Measurements from ENCODE around the gene KCNN3. TPM values are rescaled to one million over a fixed set of nuclear protein-coding genes. Genes with fewer than 3 reads are reported as not detected.

Gene KCNN3
- total RNA-seq, 1 experiment from 2014 or later = 0.26 TPM

- H3K9me3 ChIP-seq (ENCODE audit: low read length) = peaks cover 8% of the 10 kb centered on the region; the same call in 1 of the 2 replicates
- H2AFZ ChIP-seq (ENCODE audit: low read length) = no peak overlapping the region
- no peaks in the 10 kb centered on the region for H3F3A ChIP-seq (ENCODE audit: low read length, unreplicated experiment)
- H3K79me2 ChIP-seq (ENCODE audit: low read length) = no peaks in the 10 kb centered on the region
- H3K36me3 ChIP-seq (ENCODE audit: low read depth, low read length) = no peaks in the 10 kb centered on the region
- TF ChIP-seq EZH2 (IDR thresholded peaks at IDR 0.05; ENCODE audit: low read length, unreplicated experiment) (no peak), EZH2phosphoT487 (IDR thresholded peaks at IDR 0.05; ENCODE audit: borderline replicate concordance, low read length) (no peak)
- TF ChIP-seq, protein P1, sequence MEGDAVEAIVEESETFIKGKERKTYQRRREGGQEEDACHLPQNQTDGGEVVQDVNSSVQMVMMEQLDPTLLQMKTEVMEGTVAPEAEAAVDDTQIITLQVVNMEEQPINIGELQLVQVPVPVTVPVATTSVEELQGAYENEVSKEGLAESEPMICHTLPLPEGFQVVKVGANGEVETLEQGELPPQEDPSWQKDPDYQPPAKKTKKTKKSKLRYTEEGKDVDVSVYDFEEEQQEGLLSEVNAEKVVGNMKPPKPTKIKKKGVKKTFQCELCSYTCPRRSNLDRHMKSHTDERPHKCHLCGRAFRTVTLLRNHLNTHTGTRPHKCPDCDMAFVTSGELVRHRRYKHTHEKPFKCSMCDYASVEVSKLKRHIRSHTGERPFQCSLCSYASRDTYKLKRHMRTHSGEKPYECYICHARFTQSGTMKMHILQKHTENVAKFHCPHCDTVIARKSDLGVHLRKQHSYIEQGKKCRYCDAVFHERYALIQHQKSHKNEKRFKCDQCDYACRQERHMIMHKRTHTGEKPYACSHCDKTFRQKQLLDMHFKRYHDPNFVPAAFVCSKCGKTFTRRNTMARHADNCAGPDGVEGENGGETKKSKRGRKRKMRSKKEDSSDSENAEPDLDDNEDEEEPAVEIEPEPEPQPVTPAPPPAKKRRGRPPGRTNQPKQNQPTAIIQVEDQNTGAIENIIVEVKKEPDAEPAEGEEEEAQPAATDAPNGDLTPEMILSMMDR (conservative IDR thresholded peaks at IDR 0.05; ENCODE audit: low read depth, low read length) = no peak
- CTCF ChIA-PET = no interaction called here
- H4K20me1 ChIP-seq (ENCODE audit: low read length) = no peaks in the 10 kb centered on the region
- H3K4me1 ChIP-seq (ENCODE audit: insufficient read depth, low read length) = no peaks in the 10 kb centered on the region
- DNase-seq (no peak), ATAC-seq (no peak)
- H3K9ac ChIP-seq (ENCODE audit: low read length) = no peak overlapping the region
- H3K27ac ChIP-seq (ENCODE audit: low read length) = no peak overlapping the region
- no TSS peak for BruUV-seq (replicated peaks)
- H3K4me2 ChIP-seq (ENCODE audit: low read length) = no peak overlapping the region
- intact Hi-C loops (cut with micrococcal nuclease) = no loop called here
- POLR2A ChIA-PET (ENCODE audit: unreplicated experiment) = no interaction called here
- H3K4me3 ChIP-seq (ENCODE audit: low read length) = no peak overlapping the region
- H3K9me2 ChIP-seq (replicated peaks; ENCODE audit: low read length) = no peaks in the 10 kb centered on the region
- H3K27me3 ChIP-seq (ENCODE audit: low read length) = peaks cover 50% of the 10 kb centered on the region
These were observed 92.9 kb downstream of the KCNN3 start for GRCh38 chr1:154777154-154777553.

DNA sequence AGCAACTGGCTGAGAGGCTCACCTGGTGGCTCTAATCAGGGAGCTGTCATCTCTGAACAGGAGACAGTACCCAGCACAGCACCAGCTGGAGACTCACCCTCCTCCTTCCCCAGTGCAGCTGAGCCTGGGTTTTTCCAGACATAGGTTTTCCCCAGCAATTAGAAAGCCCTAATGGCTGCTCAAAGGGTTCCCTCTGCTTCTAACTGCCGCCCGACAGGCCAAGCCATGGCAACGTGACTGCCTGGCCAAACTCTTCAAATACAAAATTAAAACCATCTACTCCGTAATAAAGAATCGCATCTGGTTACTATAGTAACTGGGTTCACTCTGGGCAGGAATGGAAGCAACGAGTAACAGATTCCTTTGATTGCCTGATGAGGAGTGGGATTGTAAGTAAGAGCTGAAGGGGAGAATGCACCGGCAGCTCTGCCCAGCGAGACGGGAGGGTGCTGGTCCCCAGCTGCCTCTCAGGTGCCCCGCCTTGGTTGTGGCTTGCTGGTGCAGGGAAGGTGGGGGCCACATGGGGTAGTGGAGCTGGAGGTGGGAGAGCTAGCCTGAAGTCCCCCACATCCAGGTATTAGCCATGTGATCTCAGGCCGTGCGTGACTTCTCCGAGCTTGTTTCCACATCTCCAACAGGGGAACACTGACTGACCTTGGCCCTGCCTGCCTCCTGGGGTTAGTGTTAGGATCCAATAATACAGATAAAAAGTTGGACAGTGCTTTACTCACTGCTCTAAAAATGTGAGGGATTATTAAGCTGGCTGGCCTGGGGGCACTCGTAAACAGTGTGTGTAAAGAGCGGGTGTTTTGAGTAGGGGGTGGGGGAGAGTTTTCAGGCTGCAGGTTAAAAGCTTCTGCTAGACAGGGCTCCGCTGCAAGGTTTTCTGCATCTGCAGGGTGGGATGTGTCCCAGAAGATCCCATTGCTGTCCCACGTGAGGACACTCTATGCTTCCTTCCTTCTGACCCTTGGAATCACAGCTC is 94.2 kb downstream of the KCNN3 start:
- Histone ChIP-seq H3K4me1 (ENCODE audit: insufficient read depth, low read length) (no peaks in the 10 kb centered on the region), H2AFZ (ENCODE audit: low read length) (no peak overlapping the region), H3F3A (ENCODE audit: low read length, unreplicated experiment) (no peaks in the 10 kb centered on the region), H3K4me2 (ENCODE audit: low read length) (no peak overlapping the region), H3K4me3 (ENCODE audit: low read length) (no peak overlapping the region), H3K27ac (ENCODE audit: low read length) (no peak overlapping the region), H3K9me2 (replicated peaks; ENCODE audit: low read length) (no peaks in the 10 kb centered on the region), H3K36me3 (ENCODE audit: low read depth, low read length) (no peaks in the 10 kb centered on the region), H4K20me1 (ENCODE audit: low read length) (no peaks in the 10 kb centered on the region), H3K27me3 (ENCODE audit: low read length) (peaks cover 37% of the 10 kb centered on the region), H3K9ac (ENCODE audit: low read length) (no peak overlapping the region), H3K9me3 (ENCODE audit: low read length) (peaks cover 8% of the 10 kb centered on the region; the same call in 1 of the 2 replicates), H3K79me2 (ENCODE audit: low read length) (no peaks in the 10 kb centered on the region)
- no peak for ATAC-seq
- intact Hi-C loops (cut with micrococcal nuclease) = no loop called here
- ChIA-PET CTCF (no interaction called here), POLR2A (ENCODE audit: unreplicated experiment) (no interaction called here)
- BruUV-seq (replicated peaks) = no TSS peak
- DNase-seq = no peak
- TF ChIP-seq, protein P1 (conservative IDR thresholded peaks at IDR 0.05; ENCODE audit: low read depth, low read length) = no peak
- TF ChIP-seq EZH2phosphoT487 (IDR thresholded peaks at IDR 0.05; ENCODE audit: borderline replicate concordance, low read length) = no peak
- TF ChIP-seq EZH2 (IDR thresholded peaks at IDR 0.05; ENCODE audit: low read length, unreplicated experiment) = no peak
